Gastroesophageal sphincter (tissue), 4 donors: ENCODE measurements around the gene SPOCD1. TPM values are rescaled to one million over a fixed set of nuclear protein-coding genes. Genes with fewer than 3 reads are reported as not detected.

Source experiments
- ATAC-seq: fragments of 150-250 bp; one replicate; pipeline ENCODE4 v1.9.1; 2016; ENCODE audit warnings: mild to moderate bottlenecking, moderate library complexity
- H3K27ac ChIP-seq, 4 donors: fragments of 200-600 bp; sonication (generic) in 3 of 4; 1 replicate in 3 of 4; 2 replicates in 1 of 4; pipeline ENCODE4 v1.5.1; 2016 to 2019
- H3K27me3 ChIP-seq: fragments of 200-600 bp; sonication (generic); one replicate; pipeline ENCODE4 v1.5.1; 2019
- H3K36me3 ChIP-seq, 2 donors: fragments of 200-600 bp; sonication (generic); one replicate each; pipeline ENCODE4 v1.5.1; 2019; ENCODE audit warnings: control low read depth in 1 of 2
- H3K4me1 ChIP-seq, 3 donors: fragments of 200-600 bp; sonication (generic); 1 replicate in 2 of 3; 2 replicates in 1 of 3; pipeline ENCODE4 v1.5.1; 2016 to 2019; ENCODE audit warnings: control low read depth in 2 of 3
- H3K4me3 ChIP-seq, 2 donors: fragments of 200-600 bp; sonication (generic); one replicate each; pipeline ENCODE4 v1.5.1; 2019; ENCODE audit warnings: mild to moderate bottlenecking in 1 of 2, moderate library complexity in 1 of 2
- H3K9me3 ChIP-seq, 3 donors: fragments of 200-600 bp; sonication (generic); one replicate each; pipeline ENCODE4 v1.5.1; 2017 to 2019; ENCODE audit warnings: control low read depth in 2 of 3
- EP300 ChIP-seq: sonication (generic); formaldehyde crosslinking; IDR thresholded peaks from one replicate; pipeline ENCODE4 v1.6.1; 2017; ENCODE audit warnings: antibody characterized with exemption, mild to moderate bottlenecking
- POLR2A ChIP-seq, 2 donors: fragments of 450-650 bp; IDR thresholded peaks; one replicate each; pipeline ENCODE4 v1.6.1; 2017; ENCODE audit warnings: antibody characterized with exemption in 2 of 2, mild to moderate bottlenecking in 2 of 2, moderate library complexity in 1 of 2
- POLR2AphosphoS5 ChIP-seq: sonication (generic); formaldehyde crosslinking; IDR thresholded peaks from one replicate; pipeline ENCODE4 v1.6.1; 2017; ENCODE audit warnings: antibody characterized with exemption
- WGBS, 2 donors: methylation state at CpG; one replicate each; pipeline ENCODE4 v1.1.5; 2018; ENCODE audit warnings: low coverage in 1 of 2; 5-methylcytosine and 5-hydroxymethylcytosine counted together
- total RNA-seq, 4 donors: library from RNA; depleted of rRNA; stranded (reverse); fragments of >200 nt; gene quantifications; one replicate each; pipeline ENCODE4 v1.1.0, GENCODE V29; 2016
- TF ChIP-seq, protein P1 (sequence below), 4 experiments: fragments of 200-600 bp in 2 of 4; fragments of 450-650 bp in 2 of 4; sonication (generic) in 1 of 4; IDR thresholded peaks; one replicate each; pipeline ENCODE4 v1.5.1; 2017 to 2019; ENCODE audit warnings: antibody characterized with exemption in 4 of 4, mild to moderate bottlenecking in 2 of 4, moderate library complexity in 2 of 4

Gene SPOCD1
- total RNA-seq, 4 donors from 2014 or later = 0.27 to 1.6 (median 1.3) TPM; not detected in 1

GRCh38 chr1:31799895-31800673 lies 15.7 kb downstream of the SPOCD1 start:
- 91 to 100% methylated on average over 3 to 9 of the region's 16 CpGs for WGBS, 2 donors
- peaks cover 30% of the 10 kb centered on the region for H3K27me3 ChIP-seq
- no peaks in the 10 kb centered on the region for H3K9me3 ChIP-seq
- no peak overlapping the region for H3K27ac ChIP-seq
- no peak overlapping the region for H3K4me3 ChIP-seq
- H3K4me1 ChIP-seq = no peaks in the 10 kb centered on the region
- H3K36me3 ChIP-seq = no peaks in the 10 kb centered on the region
- TF ChIP-seq EP300 (no peak), POLR2AphosphoS5 (no peak), POLR2A (IDR thresholded peaks at IDR 0.05) (no peak)
- TF ChIP-seq, protein P1, sequence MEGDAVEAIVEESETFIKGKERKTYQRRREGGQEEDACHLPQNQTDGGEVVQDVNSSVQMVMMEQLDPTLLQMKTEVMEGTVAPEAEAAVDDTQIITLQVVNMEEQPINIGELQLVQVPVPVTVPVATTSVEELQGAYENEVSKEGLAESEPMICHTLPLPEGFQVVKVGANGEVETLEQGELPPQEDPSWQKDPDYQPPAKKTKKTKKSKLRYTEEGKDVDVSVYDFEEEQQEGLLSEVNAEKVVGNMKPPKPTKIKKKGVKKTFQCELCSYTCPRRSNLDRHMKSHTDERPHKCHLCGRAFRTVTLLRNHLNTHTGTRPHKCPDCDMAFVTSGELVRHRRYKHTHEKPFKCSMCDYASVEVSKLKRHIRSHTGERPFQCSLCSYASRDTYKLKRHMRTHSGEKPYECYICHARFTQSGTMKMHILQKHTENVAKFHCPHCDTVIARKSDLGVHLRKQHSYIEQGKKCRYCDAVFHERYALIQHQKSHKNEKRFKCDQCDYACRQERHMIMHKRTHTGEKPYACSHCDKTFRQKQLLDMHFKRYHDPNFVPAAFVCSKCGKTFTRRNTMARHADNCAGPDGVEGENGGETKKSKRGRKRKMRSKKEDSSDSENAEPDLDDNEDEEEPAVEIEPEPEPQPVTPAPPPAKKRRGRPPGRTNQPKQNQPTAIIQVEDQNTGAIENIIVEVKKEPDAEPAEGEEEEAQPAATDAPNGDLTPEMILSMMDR (IDR thresholded peaks at IDR 0.05) = no peak
- ATAC-seq = no peak

DNA sequence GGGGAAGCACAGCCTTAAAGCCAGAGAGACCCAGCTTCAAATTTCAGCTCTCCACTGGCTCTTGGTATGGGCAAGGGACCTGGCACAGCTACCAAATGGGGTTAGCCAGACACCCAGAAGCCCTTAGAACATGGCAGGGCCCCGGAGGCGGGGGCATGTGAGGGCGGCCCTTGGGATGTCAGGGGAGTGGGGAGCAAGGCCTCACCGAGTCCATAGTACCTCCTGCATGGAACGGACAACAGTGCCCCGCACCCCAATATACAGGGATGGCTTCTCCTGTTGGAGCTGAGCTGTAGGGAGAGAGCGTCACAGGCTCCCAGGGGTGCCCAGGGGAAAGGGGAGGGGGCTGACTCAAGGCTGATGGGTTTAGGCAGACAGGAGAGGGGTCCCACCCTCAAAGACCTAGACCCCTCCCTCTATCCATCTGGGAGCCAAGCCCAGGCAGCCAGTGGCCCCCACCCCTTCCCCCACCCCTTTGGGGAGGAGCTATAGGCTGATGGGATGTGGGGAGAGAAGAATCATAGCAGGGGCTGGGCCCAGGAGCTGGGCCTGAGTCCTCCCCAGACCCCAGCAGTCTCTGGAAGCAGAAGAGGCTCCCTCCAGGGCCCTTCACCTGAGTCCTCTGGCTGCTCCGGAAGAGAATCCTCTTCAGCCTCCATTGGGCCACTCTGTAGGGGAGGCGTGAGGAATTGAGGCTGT lies 16.5 kb downstream of the SPOCD1 start:
- Histone ChIP-seq H3K36me3 (no peaks in the 10 kb centered on the region), H3K4me3 (no peak overlapping the region), H3K4me1 (no peaks in the 10 kb centered on the region), H3K9me3 (no peaks in the 10 kb centered on the region), H3K27ac (no peak overlapping the region), H3K27me3 (peaks cover 30% of the 10 kb centered on the region)
- TF ChIP-seq POLR2AphosphoS5 = no peak
- TF ChIP-seq EP300 = no peak
- TF ChIP-seq, protein P1 (IDR thresholded peaks at IDR 0.05) = no peak
- no peak for TF ChIP-seq POLR2A (IDR thresholded peaks at IDR 0.05)
- no peak for ATAC-seq
- WGBS, 2 donors = no CpG with 5 or more reads among the region's 9 CpGs

DNA sequence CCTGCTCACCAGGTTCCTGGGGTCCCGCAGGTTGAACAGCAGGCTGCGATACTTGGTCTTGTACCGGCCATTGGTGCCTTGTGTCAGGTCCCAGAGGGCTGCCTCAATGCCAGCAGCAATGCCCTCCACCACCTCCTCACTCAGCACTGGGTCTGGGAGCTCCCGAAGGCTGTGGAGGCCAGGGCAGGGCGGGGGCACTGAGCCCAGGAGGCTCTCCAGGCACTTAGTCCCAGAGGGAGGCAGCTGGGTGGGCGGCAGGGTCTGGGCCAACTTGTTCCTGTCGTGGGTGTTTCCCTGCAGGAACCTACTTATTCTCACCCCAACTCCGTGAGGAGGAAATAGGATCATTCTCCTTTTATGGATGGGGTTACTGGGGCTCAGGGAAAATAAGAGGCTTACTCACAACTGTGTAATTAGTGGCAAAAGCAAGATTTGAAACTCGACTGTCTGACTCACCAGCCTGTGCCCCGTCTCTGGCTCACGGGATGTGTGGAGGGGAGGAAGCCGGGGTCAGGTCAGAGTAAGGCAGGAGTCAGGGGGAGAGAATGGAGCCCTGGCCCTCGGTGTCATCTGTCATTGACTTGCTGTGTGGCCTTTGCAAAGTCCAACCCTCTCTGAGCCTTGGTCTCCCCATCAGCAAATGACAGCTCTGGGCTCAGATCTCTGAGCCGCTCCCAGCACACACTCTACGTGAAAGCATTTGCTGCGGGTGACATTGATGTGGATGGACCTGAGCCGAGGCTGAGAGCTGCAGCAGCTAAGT lies 17.2 kb downstream of the SPOCD1 start:
- Histone ChIP-seq H3K9me3 (no peaks in the 10 kb centered on the region), H3K4me3 (no peak overlapping the region), H3K4me1 (no peaks in the 10 kb centered on the region), H3K27me3 (peaks cover 35% of the 10 kb centered on the region), H3K27ac (no peak overlapping the region), H3K36me3 (no peaks in the 10 kb centered on the region)
- ATAC-seq = peak; percentile 46
- WGBS, 2 donors = 13% methylated on average over 6 of the region's 17 CpGs; no CpG with 5 or more reads in 1 of the 2 donors
- no peak for TF ChIP-seq POLR2AphosphoS5
- TF ChIP-seq POLR2A (IDR thresholded peaks at IDR 0.05) = no peak
- TF ChIP-seq, protein P1 (IDR thresholded peaks at IDR 0.05) = no peak
- TF ChIP-seq EP300 = no peak

DNA sequence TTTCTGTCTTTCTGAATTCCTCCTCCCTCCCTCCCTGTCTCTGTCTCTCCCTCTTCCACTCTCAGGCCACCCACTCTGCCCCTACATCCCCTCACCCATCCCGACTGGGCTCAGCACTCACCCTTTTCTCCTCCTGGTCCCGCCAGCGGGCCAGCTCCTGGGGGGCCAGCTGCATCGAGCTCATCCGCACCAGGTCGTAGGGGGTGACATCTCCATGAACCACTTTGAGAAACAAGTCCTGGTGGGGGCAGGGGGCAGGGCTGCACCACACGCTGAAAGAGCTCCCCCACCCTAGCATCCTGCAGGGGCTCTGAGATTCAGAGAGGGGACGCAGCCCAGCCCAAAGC lies 17.8 kb downstream of the SPOCD1 start:
- TF ChIP-seq, protein P1 (IDR thresholded peaks at IDR 0.05) = no peak
- no peak for TF ChIP-seq POLR2A (IDR thresholded peaks at IDR 0.05)
- no peak for TF ChIP-seq POLR2AphosphoS5
- no peak for TF ChIP-seq EP300

More for the DNA sequence above, 17.8 kb downstream of the SPOCD1 start:
- no peak overlapping the region for H3K4me3 ChIP-seq
- H3K27ac ChIP-seq = no peak overlapping the region
- H3K9me3 ChIP-seq = no peaks in the 10 kb centered on the region
- WGBS, 2 donors = 10 to 100% methylated on average over 2 of the region's 8 CpGs
- H3K27me3 ChIP-seq = peaks cover 40% of the 10 kb centered on the region
- ATAC-seq = no peak
- H3K36me3 ChIP-seq = no peaks in the 10 kb centered on the region
- H3K4me1 ChIP-seq = no peaks in the 10 kb centered on the region
